ENCODE measurements around the gene CEACAM5. TPM values are rescaled to one million over a fixed set of nuclear protein-coding genes. Genes with fewer than 3 reads are reported as not detected.

Gene CEACAM5
- total RNA-seq, 4 donors from 2014 or later, result 4.1 to 19.6 (median 14.0) TPM

DNA sequence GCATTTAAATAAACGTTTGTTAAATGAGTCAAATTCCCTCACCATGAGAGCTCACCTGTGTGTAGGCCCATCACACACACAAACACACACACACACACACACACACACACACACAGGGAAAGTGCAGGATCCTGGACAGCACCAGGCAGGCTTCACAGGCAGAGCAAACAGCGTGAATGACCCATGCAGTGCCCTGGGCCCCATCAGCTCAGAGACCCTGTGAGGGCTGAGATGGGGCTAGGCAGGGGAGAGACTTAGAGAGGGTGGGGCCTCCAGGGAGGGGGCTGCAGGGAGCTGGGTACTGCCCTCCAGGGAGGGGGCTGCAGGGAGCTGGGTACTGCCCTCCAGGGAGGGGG lies 8.5 kb upstream of the CEACAM5 start:
- Histone ChIP-seq H3K27ac (no peak overlapping the region), H3K4me3 (no peak overlapping the region), H3K4me1 (no peaks in the 10 kb centered on the region), H3K27me3 (peaks cover 50% of the 10 kb centered on the region), H3K36me3 (no peaks in the 10 kb centered on the region), H3K9me3 (no peaks in the 10 kb centered on the region)
- WGBS, result 57% methylated on average over 2 of the region's 2 CpGs
- TF ChIP-seq, protein P1, sequence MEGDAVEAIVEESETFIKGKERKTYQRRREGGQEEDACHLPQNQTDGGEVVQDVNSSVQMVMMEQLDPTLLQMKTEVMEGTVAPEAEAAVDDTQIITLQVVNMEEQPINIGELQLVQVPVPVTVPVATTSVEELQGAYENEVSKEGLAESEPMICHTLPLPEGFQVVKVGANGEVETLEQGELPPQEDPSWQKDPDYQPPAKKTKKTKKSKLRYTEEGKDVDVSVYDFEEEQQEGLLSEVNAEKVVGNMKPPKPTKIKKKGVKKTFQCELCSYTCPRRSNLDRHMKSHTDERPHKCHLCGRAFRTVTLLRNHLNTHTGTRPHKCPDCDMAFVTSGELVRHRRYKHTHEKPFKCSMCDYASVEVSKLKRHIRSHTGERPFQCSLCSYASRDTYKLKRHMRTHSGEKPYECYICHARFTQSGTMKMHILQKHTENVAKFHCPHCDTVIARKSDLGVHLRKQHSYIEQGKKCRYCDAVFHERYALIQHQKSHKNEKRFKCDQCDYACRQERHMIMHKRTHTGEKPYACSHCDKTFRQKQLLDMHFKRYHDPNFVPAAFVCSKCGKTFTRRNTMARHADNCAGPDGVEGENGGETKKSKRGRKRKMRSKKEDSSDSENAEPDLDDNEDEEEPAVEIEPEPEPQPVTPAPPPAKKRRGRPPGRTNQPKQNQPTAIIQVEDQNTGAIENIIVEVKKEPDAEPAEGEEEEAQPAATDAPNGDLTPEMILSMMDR (IDR thresholded peaks at IDR 0.05), result no peak
- TF ChIP-seq POLR2AphosphoS5 (IDR thresholded peaks at IDR 0.05) (no peak), POLR2A (IDR thresholded peaks at IDR 0.05) (no peak), EP300 (IDR thresholded peaks at IDR 0.05) (no peak)
- peak in 1 of 2 donors; percentile 34 for DNase-seq (ENCODE audit: low spot score in 2 of 2)

DNA sequence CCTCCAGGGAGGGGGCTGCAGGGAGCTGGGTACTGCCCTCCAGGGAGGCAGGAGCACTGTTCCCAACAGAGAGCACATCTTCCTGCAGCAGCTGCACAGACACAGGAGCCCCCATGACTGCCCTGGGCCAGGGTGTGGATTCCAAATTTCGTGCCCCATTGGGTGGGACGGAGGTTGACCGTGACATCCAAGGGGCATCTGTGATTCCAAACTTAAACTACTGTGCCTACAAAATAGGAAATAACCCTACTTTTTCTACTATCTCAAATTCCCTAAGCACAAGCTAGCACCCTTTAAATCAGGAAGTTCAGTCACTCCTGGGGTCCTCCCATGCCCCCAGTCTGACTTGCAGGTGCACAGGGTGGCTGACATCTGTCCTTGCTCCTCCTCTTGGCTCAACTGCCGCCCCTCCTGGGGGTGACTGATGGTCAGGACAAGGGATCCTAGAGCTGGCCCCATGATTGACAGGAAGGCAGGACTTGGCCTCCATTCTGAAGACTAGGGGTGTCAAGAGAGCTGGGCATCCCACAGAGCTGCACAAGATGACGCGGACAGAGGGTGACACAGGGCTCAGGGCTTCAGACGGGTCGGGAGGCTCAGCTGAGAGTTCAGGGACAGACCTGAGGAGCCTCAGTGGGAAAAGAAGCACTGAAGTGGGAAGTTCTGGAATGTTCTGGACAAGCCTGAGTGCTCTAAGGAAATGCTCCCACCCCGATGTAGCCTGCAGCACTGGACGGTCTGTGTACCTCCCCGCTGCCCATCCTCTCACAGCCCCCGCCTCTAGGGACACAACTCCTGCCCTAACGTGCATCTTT lies 7.8 kb upstream of the CEACAM5 start:
- Histone ChIP-seq H3K36me3 (no peaks in the 10 kb centered on the region), H3K9me3 (no peaks in the 10 kb centered on the region), H3K27me3 (peaks cover 56% of the 10 kb centered on the region), H3K27ac (no peak overlapping the region), H3K4me3 (no peak overlapping the region), H3K4me1 (no peaks in the 10 kb centered on the region)
- WGBS, result 85% methylated on average over 12 of the region's 13 CpGs
- peak in 1 of 2 donors; percentile 43 for DNase-seq (ENCODE audit: low spot score in 2 of 2)
- TF ChIP-seq POLR2A (IDR thresholded peaks at IDR 0.05), result no peak
- no peak for TF ChIP-seq POLR2AphosphoS5 (IDR thresholded peaks at IDR 0.05)
- TF ChIP-seq, protein P1 (IDR thresholded peaks at IDR 0.05), result no peak
- TF ChIP-seq EP300 (IDR thresholded peaks at IDR 0.05), result no peak

- Histone ChIP-seq H3K9me3 (no peaks in the 10 kb centered on the region), H3K27ac (no peak overlapping the region), H3K36me3 (no peaks in the 10 kb centered on the region), H3K4me3 (no peak overlapping the region), H3K4me1 (no peaks in the 10 kb centered on the region), H3K27me3 (peaks cover 60% of the 10 kb centered on the region)
- TF ChIP-seq EP300 (IDR thresholded peaks at IDR 0.05), result no peak
- TF ChIP-seq POLR2A (IDR thresholded peaks at IDR 0.05), result no peak
- TF ChIP-seq, protein P1 (IDR thresholded peaks at IDR 0.05), result no peak
- TF ChIP-seq POLR2AphosphoS5 (IDR thresholded peaks at IDR 0.05), result no peak
- 22% methylated on average over 6 of the region's 10 CpGs for WGBS
- peak in 1 of 2 donors; percentile 55 for DNase-seq (ENCODE audit: low spot score in 2 of 2)
These were observed 6.9 kb upstream of the CEACAM5 start for GRCh38 chr19:41701401-41702075.

- Histone ChIP-seq H3K27ac (no peak overlapping the region), H3K4me1 (no peaks in the 10 kb centered on the region), H3K36me3 (no peaks in the 10 kb centered on the region), H3K4me3 (no peak overlapping the region), H3K27me3 (peaks cover 60% of the 10 kb centered on the region), H3K9me3 (no peaks in the 10 kb centered on the region)
- 36% methylated on average over 3 of the region's 3 CpGs for WGBS
- DNase-seq (ENCODE audit: low spot score in 2 of 2), result no peak
- TF ChIP-seq, protein P1 (IDR thresholded peaks at IDR 0.05), result no peak
- TF ChIP-seq POLR2AphosphoS5 (IDR thresholded peaks at IDR 0.05) (no peak), POLR2A (IDR thresholded peaks at IDR 0.05) (no peak), EP300 (IDR thresholded peaks at IDR 0.05) (no peak)
These were observed 6.2 kb upstream of the CEACAM5 start for GRCh38 chr19:41702171-41702651.
